ENCODE data around the gene SVOPL.

- TF ChIP-seq POLR2AphosphoS5 (IDR thresholded peaks at IDR 0.05; ENCODE audit: low read depth, low read length) (no peak), REST (IDR thresholded peaks at IDR 0.05; ENCODE audit: insufficient read depth in 1 of 2, low read depth in 2 of 2, low read length in 1 of 2) (no peak)
- TF ChIP-seq, protein P1, sequence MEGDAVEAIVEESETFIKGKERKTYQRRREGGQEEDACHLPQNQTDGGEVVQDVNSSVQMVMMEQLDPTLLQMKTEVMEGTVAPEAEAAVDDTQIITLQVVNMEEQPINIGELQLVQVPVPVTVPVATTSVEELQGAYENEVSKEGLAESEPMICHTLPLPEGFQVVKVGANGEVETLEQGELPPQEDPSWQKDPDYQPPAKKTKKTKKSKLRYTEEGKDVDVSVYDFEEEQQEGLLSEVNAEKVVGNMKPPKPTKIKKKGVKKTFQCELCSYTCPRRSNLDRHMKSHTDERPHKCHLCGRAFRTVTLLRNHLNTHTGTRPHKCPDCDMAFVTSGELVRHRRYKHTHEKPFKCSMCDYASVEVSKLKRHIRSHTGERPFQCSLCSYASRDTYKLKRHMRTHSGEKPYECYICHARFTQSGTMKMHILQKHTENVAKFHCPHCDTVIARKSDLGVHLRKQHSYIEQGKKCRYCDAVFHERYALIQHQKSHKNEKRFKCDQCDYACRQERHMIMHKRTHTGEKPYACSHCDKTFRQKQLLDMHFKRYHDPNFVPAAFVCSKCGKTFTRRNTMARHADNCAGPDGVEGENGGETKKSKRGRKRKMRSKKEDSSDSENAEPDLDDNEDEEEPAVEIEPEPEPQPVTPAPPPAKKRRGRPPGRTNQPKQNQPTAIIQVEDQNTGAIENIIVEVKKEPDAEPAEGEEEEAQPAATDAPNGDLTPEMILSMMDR (IDR thresholded peaks at IDR 0.05), result no peak
Observed at GRCh38 chr7:138559448-138559847, 141.7 kb downstream of the SVOPL start.
